DOHH2 (cell line): Measurements from ENCODE around the gene ANXA3.

ENCODE experiments used
- H3F3A ChIP-seq: fragments of 200-600 bp; sonication (generic), shearing (Covaris generic); 2 replicates; pipeline ENCODE4 v1.6.0; 2016; ENCODE audit warnings: antibody characterized with exemption, mild to moderate bottlenecking; ENCODE audit not compliant: control insufficient read depth, insufficient read depth
- H3K27ac ChIP-seq: fragments of 200-600 bp; sonication (generic); 2 replicates; pipeline ENCODE4 v1.5.1; 2014; ENCODE audit warnings: low read depth, mild to moderate bottlenecking, low read length, moderate library complexity
- H3K27me3 ChIP-seq: fragments of 200-600 bp; sonication (generic); 2 replicates; pipeline ENCODE4 v1.6.1; 2014; ENCODE audit warnings: mild to moderate bottlenecking, low read length, mixed read lengths; ENCODE audit not compliant: control insufficient read depth
- H3K36me3 ChIP-seq: fragments of 200-600 bp; sonication (generic); 2 replicates; pipeline ENCODE4 v1.6.1; 2014; ENCODE audit warnings: mild to moderate bottlenecking, low read length, moderate library complexity, mixed read lengths; ENCODE audit not compliant: control insufficient read depth
- H3K4me1 ChIP-seq: fragments of 200-600 bp; sonication (generic); 2 replicates; pipeline ENCODE4 v1.6.1; 2014; ENCODE audit warnings: mild to moderate bottlenecking, low read length, mixed read lengths; ENCODE audit not compliant: control insufficient read depth
- H3K4me2 ChIP-seq: fragments of 200-600 bp; sonication (generic); 2 replicates; pipeline ENCODE4 v1.6.0; 2014; ENCODE audit warnings: mild to moderate bottlenecking, low read length, moderate library complexity
- H3K4me3 ChIP-seq: fragments of 200-600 bp; sonication (generic); 2 replicates; pipeline ENCODE4 v1.5.1; 2014; ENCODE audit warnings: mild to moderate bottlenecking, low read length, mixed read lengths
- H3K79me2 ChIP-seq: fragments of 200-600 bp; sonication (generic); 2 replicates; pipeline ENCODE4 v1.6.1; 2014; ENCODE audit warnings: mild to moderate bottlenecking, low read length, mixed read lengths; ENCODE audit not compliant: control insufficient read depth
- H3K9me2 ChIP-seq: fragments of 200-600 bp; sonication (generic); replicated peaks from 2 replicates; pipeline ENCODE4 v1.6.1; 2014; ENCODE audit warnings: mild to moderate bottlenecking, low read length, mixed read lengths; ENCODE audit not compliant: control insufficient read depth
- H3K9me3 ChIP-seq: fragments of 200-600 bp; sonication (generic); 2 replicates; pipeline ENCODE4 v1.6.1; 2014; ENCODE audit warnings: antibody characterized with exemption, low read length, mixed read lengths; ENCODE audit not compliant: control insufficient read depth, insufficient read depth
- H4K20me1 ChIP-seq: fragments of 200-600 bp; sonication (generic); 2 replicates; pipeline ENCODE4 v1.6.0; 2014; ENCODE audit warnings: low read depth, mild to moderate bottlenecking, antibody characterized with exemption, low read length, moderate library complexity; ENCODE audit not compliant: control insufficient read depth, insufficient read depth
- EZH2phosphoT487 ChIP-seq: fragments of 200-600 bp; sonication (generic); IDR thresholded peaks from 2 replicates; pipeline ENCODE4 v1.6.1; 2017; ENCODE audit warnings: borderline replicate concordance, mild to moderate bottlenecking, antibody characterized with exemption, low read length, moderate library complexity, mixed read lengths
- TF ChIP-seq, protein P1 (sequence below): fragments of 200-600 bp; sonication (generic); IDR thresholded peaks from one replicate; pipeline ENCODE4 v1.5.1; 2014; ENCODE audit warnings: antibody characterized with exemption, mild to moderate bottlenecking, low read depth, low read length; ENCODE audit not compliant: poor library complexity, severe bottlenecking

ANXA3 gene

DNA sequence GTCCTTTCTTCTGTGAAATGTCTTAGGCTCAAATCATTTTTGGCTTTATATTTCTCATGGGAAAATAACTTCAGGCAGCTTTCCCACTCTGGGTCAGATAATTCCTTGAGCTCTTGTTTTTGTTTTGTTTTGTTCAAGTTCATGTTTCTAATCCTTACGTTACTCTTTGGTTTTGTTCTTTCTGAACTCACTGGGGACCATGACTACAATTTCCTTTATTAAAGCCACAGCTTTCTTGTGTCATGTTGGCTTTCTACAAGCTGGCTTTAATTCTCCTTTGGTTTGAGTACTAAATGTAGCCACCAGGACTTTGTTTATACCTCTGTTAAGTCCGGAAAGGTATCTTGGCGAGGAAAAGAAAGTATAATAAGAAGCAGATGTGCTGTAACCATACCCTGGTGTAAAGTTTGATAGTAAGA is 30.8 kb upstream of the ANXA3 start:
- no peak overlapping the region for H3K27ac ChIP-seq
- H3K4me3 ChIP-seq = no peak overlapping the region

DNA sequence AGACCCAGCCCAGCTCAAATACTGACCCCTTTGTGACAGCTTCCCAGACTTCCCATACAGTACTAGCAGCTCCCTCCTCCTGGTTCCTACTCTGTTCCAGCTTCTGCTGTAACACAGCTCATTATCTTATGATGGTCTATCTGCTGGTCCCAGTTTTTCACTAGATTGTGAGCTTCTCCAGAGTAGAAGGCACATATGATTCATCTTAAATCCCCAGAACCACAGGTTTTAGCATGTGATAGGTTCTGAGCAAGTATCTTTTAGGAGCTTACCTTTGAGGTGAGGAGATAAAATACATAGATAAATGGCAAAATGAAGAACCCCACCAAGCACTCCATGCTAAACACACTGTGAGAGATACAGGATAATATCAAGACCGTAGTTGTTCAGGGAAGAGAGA is 27.6 kb upstream of the ANXA3 start:
- no peaks in the 10 kb centered on the region for H3F3A ChIP-seq
- no peaks in the 10 kb centered on the region for H3K36me3 ChIP-seq
- H3K79me2 ChIP-seq = no peaks in the 10 kb centered on the region
- no peak overlapping the region for H3K27ac ChIP-seq
- no peaks in the 10 kb centered on the region for H4K20me1 ChIP-seq
- no peak for TF ChIP-seq EZH2phosphoT487
- TF ChIP-seq, protein P1, sequence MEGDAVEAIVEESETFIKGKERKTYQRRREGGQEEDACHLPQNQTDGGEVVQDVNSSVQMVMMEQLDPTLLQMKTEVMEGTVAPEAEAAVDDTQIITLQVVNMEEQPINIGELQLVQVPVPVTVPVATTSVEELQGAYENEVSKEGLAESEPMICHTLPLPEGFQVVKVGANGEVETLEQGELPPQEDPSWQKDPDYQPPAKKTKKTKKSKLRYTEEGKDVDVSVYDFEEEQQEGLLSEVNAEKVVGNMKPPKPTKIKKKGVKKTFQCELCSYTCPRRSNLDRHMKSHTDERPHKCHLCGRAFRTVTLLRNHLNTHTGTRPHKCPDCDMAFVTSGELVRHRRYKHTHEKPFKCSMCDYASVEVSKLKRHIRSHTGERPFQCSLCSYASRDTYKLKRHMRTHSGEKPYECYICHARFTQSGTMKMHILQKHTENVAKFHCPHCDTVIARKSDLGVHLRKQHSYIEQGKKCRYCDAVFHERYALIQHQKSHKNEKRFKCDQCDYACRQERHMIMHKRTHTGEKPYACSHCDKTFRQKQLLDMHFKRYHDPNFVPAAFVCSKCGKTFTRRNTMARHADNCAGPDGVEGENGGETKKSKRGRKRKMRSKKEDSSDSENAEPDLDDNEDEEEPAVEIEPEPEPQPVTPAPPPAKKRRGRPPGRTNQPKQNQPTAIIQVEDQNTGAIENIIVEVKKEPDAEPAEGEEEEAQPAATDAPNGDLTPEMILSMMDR = no peak
- H3K9me2 ChIP-seq = no peaks in the 10 kb centered on the region
- H3K4me2 ChIP-seq = no peak overlapping the region
- H3K4me1 ChIP-seq = no peaks in the 10 kb centered on the region
- no peak overlapping the region for H3K4me3 ChIP-seq
- H3K9me3 ChIP-seq = no peaks in the 10 kb centered on the region
- no peaks in the 10 kb centered on the region for H3K27me3 ChIP-seq

More for the DNA sequence above, 30.8 kb upstream of the ANXA3 start:
- Histone ChIP-seq H3K9me3 (no peaks in the 10 kb centered on the region), H3F3A (no peaks in the 10 kb centered on the region), H3K4me1 (no peaks in the 10 kb centered on the region), H3K4me2 (no peak overlapping the region), H3K27me3 (no peaks in the 10 kb centered on the region), H4K20me1 (no peaks in the 10 kb centered on the region), H3K9me2 (no peaks in the 10 kb centered on the region), H3K79me2 (no peaks in the 10 kb centered on the region), H3K36me3 (no peaks in the 10 kb centered on the region)
- no peak for TF ChIP-seq EZH2phosphoT487
- TF ChIP-seq, protein P1 = no peak

DNA sequence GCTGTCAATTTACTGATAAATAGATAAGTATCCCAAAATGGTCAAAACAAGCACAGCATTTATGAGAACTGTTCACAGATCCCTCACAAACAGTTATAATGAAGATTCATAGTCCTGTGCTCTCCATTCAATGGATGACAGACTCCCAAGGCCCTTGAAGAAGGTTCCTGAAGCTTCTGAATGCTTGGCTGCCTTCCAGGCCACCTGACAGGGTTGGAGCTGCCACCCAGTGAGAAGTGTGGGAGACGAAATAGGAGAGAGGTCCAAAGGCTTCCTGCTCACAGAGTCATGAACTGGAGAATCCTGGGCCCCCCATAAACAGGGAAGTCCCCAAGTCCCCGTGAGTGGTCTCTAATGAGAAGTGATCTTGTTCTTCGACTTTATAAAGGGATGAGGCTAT is 26.0 kb upstream of the ANXA3 start:
- Histone ChIP-seq H3K27me3 (no peaks in the 10 kb centered on the region), H3K4me2 (no peak overlapping the region), H3F3A (no peaks in the 10 kb centered on the region), H3K4me1 (no peaks in the 10 kb centered on the region), H3K27ac (no peak overlapping the region), H3K79me2 (no peaks in the 10 kb centered on the region), H3K9me3 (no peaks in the 10 kb centered on the region), H3K36me3 (no peaks in the 10 kb centered on the region), H4K20me1 (no peaks in the 10 kb centered on the region), H3K4me3 (no peak overlapping the region), H3K9me2 (no peaks in the 10 kb centered on the region)
- TF ChIP-seq, protein P1 = no peak
- no peak for TF ChIP-seq EZH2phosphoT487

GRCh38 chr4:78527103-78527502 is 24.5 kb upstream of the ANXA3 start:
- TF ChIP-seq, protein P1 = no peak
- TF ChIP-seq EZH2phosphoT487 = no peak

More at GRCh38 chr4:78527103-78527502, 24.5 kb upstream of the ANXA3 start:
- H4K20me1 ChIP-seq = no peaks in the 10 kb centered on the region
- no peaks in the 10 kb centered on the region for H3K36me3 ChIP-seq
- H3K79me2 ChIP-seq = no peaks in the 10 kb centered on the region
- no peaks in the 10 kb centered on the region for H3F3A ChIP-seq
- no peaks in the 10 kb centered on the region for H3K27me3 ChIP-seq
- H3K9me3 ChIP-seq = no peaks in the 10 kb centered on the region
- H3K27ac ChIP-seq = no peak overlapping the region
- H3K4me2 ChIP-seq = no peak overlapping the region
- H3K4me3 ChIP-seq = no peak overlapping the region
- no peaks in the 10 kb centered on the region for H3K9me2 ChIP-seq
- H3K4me1 ChIP-seq = no peaks in the 10 kb centered on the region
